Body of pancreas (tissue), 4 donors: ENCODE results near the gene PLA2G4C. TPM values are rescaled to one million over a fixed set of nuclear protein-coding genes. Genes with fewer than 3 reads are reported as not detected.

Experiments
- ATAC-seq: fragments of 150-250 bp; one replicate; pipeline ENCODE4 v1.9.1; 2016
- DNase-seq, 4 donors: peaks; one replicate each; pipeline ENCODE4 v3.0.0-alpha.2; 2019
- H3K27ac ChIP-seq, 4 donors: fragments of 200-600 bp; sonication (generic); 1 replicate in 3 of 4; 2 replicates in 1 of 4; pipeline versions ENCODE4 v1.5.1 to v1.6.1; 2016 to 2019; ENCODE audit warnings: mild to moderate bottlenecking in 1 of 4, mixed read lengths in 1 of 4, moderate library complexity in 1 of 4
- H3K27me3 ChIP-seq, 2 donors: fragments of 200-600 bp; sonication (generic); one replicate each; pipeline ENCODE4 v1.6.0; 2016; ENCODE audit warnings: mild to moderate bottlenecking in 1 of 2
- H3K36me3 ChIP-seq, 2 donors: fragments of 200-600 bp; sonication (generic); replicated peaks in 1 of 2; 2 replicates each; pipeline ENCODE4 v1.5.1; 2016; ENCODE audit warnings: low read depth in 2 of 2; ENCODE audit not compliant: insufficient read depth in 1 of 2
- H3K4me1 ChIP-seq: fragments of 200-600 bp; sonication (generic); one replicate; pipeline ENCODE4 v1.6.0; 2016
- H3K4me3 ChIP-seq, 2 donors: fragments of 200-600 bp; sonication (generic); 1 replicate in 1 of 2; 2 replicates in 1 of 2; pipeline ENCODE4 v1.5.1; 2016 to 2019
- H3K9me3 ChIP-seq, 3 donors: fragments of 200-600 bp; sonication (generic); 1 replicate in 2 of 3; 2 replicates in 1 of 3; pipeline ENCODE4 v1.5.1; 2016
- CTCF ChIP-seq, 7 experiments: fragments of 450-650 bp in 4 of 7; fragments of 200-600 bp in 3 of 7; sonication (generic) in 3 of 7; IDR thresholded peaks; one replicate each; pipeline ENCODE4 v1.5.1; 2016 to 2019; ENCODE audit warnings: antibody characterized with exemption in 7 of 7
- POLR2A ChIP-seq, 3 donors: fragments of 450-650 bp; IDR thresholded peaks; one replicate each; pipeline ENCODE4 v1.6.1; 2016; ENCODE audit warnings: antibody characterized with exemption in 3 of 3, mild to moderate bottlenecking in 2 of 3
- WGBS, 2 donors: methylation state at CpG; one replicate each; pipeline ENCODE4 v1.1.5; 2017; 5-methylcytosine and 5-hydroxymethylcytosine counted together
- intact Hi-C: fragments of 100-400 bp; cut with DNase I; formaldehyde crosslinking; loops from one replicate; pipeline ENCODE4 v1.15.1; 2023
- total RNA-seq, 2 donors: library from RNA; depleted of rRNA; stranded (reverse); fragments of >200 nt; gene quantifications; one replicate each; pipeline ENCODE4 v1.1.0, GENCODE V29; 2016

Gene PLA2G4C
- total RNA-seq, 2 donors from 2014 or later, result 4.4 to 10.9 TPM

GRCh38 chr19:48053856-48054255 lies 56.8 kb downstream of the PLA2G4C start:
- no peaks in the 10 kb centered on the region for H3K36me3 ChIP-seq
- H3K4me3 ChIP-seq, result no peak overlapping the region
- ATAC-seq, result no peak
- no peak for DNase-seq
- H3K9me3 ChIP-seq, result no peaks in the 10 kb centered on the region
- no peak overlapping the region for H3K27ac ChIP-seq
- 65 to 70% methylated on average over 5 of the region's 5 CpGs for WGBS, 2 donors
- H3K27me3 ChIP-seq, result no peaks in the 10 kb centered on the region
- H3K4me1 ChIP-seq, result no peaks in the 10 kb centered on the region
- intact Hi-C loops, result no loop called here
- TF ChIP-seq CTCF (IDR thresholded peaks at IDR 0.05), result no peak

GRCh38 chr19:48053076-48053475 lies 57.5 kb downstream of the PLA2G4C start:
- Histone ChIP-seq H3K9me3 (no peaks in the 10 kb centered on the region), H3K4me1 (no peaks in the 10 kb centered on the region), H3K4me3 (no peak overlapping the region), H3K27me3 (no peaks in the 10 kb centered on the region), H3K27ac (no peak overlapping the region), H3K36me3 (no peaks in the 10 kb centered on the region)
- TF ChIP-seq POLR2A (IDR thresholded peaks at IDR 0.05) (no peak), CTCF (IDR thresholded peaks at IDR 0.05) (no peak)
- DNase-seq (no peak), ATAC-seq (no peak)
- WGBS, 2 donors, result 58 to 65% methylated on average over 5 of the region's 5 CpGs
- intact Hi-C loops, result no loop called here

GRCh38 chr19:48051335-48052033 lies 59.1 kb downstream of the PLA2G4C start:
- Histone ChIP-seq H3K4me1 (no peaks in the 10 kb centered on the region), H3K36me3 (no peaks in the 10 kb centered on the region), H3K4me3 (no peak overlapping the region), H3K27me3 (no peaks in the 10 kb centered on the region), H3K27ac (no peak overlapping the region), H3K9me3 (no peaks in the 10 kb centered on the region)
- 63 to 67% methylated on average over 10 of the region's 10 CpGs for WGBS, 2 donors
- TF ChIP-seq POLR2A (IDR thresholded peaks at IDR 0.05), result no peak
- TF ChIP-seq CTCF (IDR thresholded peaks at IDR 0.05), result no peak
- no peak for ATAC-seq
- DNase-seq, result no peak
- intact Hi-C loops, result no loop called here

GRCh38 chr19:48044561-48044960 lies 66.1 kb downstream of the PLA2G4C start:
- no peaks in the 10 kb centered on the region for H3K27me3 ChIP-seq
- no peak for DNase-seq
- WGBS, 2 donors, result 68 to 80% methylated on average over 5 of the region's 5 CpGs

More at GRCh38 chr19:48044561-48044960, 66.1 kb downstream of the PLA2G4C start:
- no peaks in the 10 kb centered on the region for H3K4me1 ChIP-seq
- H3K27ac ChIP-seq, result no peak overlapping the region
- no peaks in the 10 kb centered on the region for H3K9me3 ChIP-seq
- intact Hi-C loops, result no loop called here
- no peak for TF ChIP-seq POLR2A (IDR thresholded peaks at IDR 0.05)
- no peak for TF ChIP-seq CTCF (IDR thresholded peaks at IDR 0.05)
- no peak for ATAC-seq
- no peak overlapping the region for H3K4me3 ChIP-seq
- no peaks in the 10 kb centered on the region for H3K36me3 ChIP-seq
